Testis (tissue), 2 donors: ENCODE data around the gene EIF1.

Experiments
- POLR2A ChIP-seq: fragments of 450-650 bp; IDR thresholded peaks from one replicate; pipeline ENCODE4 v1.6.1; 2017; ENCODE audit warnings: antibody characterized with exemption, mild to moderate bottlenecking, moderate library complexity
- TF ChIP-seq, protein P1 (sequence below), 3 experiments: fragments of 450-650 bp in 2 of 3; fragments of 200-600 bp in 1 of 3; sonication (generic) in 1 of 3; IDR thresholded peaks; one replicate each; pipeline ENCODE4 v1.5.1; 2016 to 2019; ENCODE audit warnings: antibody characterized with exemption in 3 of 3, mild to moderate bottlenecking in 2 of 3, moderate library complexity in 1 of 3

DNA sequence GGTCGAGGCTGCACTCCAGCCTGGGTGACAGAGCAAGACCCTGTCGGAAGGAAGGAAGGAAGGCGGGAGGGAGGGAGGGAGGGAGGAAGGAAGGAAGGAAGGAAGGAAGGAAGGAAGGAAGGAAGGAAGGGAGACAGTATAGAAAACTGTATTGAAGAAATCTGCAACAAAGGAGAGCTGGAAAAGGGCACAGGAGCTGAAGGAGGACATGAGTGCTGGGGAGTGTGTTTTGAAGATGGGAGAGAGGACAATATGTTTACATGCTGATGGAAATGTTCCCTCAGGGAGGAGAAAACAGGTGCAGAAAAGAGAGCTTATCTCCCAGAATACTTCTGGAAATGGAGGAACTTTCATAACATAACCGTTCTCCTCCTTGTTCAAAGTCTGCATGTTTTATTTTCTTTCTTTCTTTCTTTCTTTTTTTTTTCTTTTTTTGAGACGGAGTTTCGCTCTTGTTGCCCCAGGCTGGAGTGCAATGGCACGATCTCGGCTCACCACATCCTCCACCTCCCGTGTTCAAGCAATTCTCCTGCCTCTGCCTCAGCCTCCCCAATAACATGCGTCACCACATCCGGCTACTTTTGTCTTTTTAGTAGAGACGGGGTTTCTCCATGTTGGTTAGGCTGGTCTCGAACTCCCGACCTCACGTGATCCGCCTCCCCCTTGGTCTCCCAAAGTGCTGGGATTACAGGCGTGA, 48.4 kb downstream of the EIF1 start:
- TF ChIP-seq, protein P1, sequence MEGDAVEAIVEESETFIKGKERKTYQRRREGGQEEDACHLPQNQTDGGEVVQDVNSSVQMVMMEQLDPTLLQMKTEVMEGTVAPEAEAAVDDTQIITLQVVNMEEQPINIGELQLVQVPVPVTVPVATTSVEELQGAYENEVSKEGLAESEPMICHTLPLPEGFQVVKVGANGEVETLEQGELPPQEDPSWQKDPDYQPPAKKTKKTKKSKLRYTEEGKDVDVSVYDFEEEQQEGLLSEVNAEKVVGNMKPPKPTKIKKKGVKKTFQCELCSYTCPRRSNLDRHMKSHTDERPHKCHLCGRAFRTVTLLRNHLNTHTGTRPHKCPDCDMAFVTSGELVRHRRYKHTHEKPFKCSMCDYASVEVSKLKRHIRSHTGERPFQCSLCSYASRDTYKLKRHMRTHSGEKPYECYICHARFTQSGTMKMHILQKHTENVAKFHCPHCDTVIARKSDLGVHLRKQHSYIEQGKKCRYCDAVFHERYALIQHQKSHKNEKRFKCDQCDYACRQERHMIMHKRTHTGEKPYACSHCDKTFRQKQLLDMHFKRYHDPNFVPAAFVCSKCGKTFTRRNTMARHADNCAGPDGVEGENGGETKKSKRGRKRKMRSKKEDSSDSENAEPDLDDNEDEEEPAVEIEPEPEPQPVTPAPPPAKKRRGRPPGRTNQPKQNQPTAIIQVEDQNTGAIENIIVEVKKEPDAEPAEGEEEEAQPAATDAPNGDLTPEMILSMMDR (IDR thresholded peaks at IDR 0.05), result no peak
- TF ChIP-seq POLR2A, result no peak
